HG02852 (cell line): ENCODE results near the gene ITGB8.

ENCODE experiments used
- ATAC-seq: cut with Tn5 transposase; IDR thresholded peaks from one replicate; pipeline ENCODE4 v1.9.1; 2021; ENCODE audit warnings: mild to moderate bottlenecking, moderate library complexity; ENCODE audit not compliant: unreplicated experiment

Gene ITGB8

GRCh38 chr7:20331910-20332813, 1.5 kb downstream of the ITGB8 start:
- no peak for ATAC-seq

- no peak for ATAC-seq
Measured at GRCh38 chr7:20338285-20338684, 7.6 kb downstream of the ITGB8 start.

GRCh38 chr7:20340839-20341238, 10.1 kb downstream of the ITGB8 start:
- ATAC-seq, result no peak

GRCh38 chr7:20343205-20343604, 12.5 kb downstream of the ITGB8 start:
- ATAC-seq, result no peak

GRCh38 chr7:20343941-20344340, 13.2 kb downstream of the ITGB8 start:
- ATAC-seq, result no peak

GRCh38 chr7:20344396-20344795, 13.7 kb downstream of the ITGB8 start:
- ATAC-seq, result no peak

- ATAC-seq, result no peak
Measured at GRCh38 chr7:20346577-20346976, 15.9 kb downstream of the ITGB8 start.

- ATAC-seq, result no peak
Measured at GRCh38 chr7:20347680-20348079, 17.0 kb downstream of the ITGB8 start.

- no peak for ATAC-seq
Measured at GRCh38 chr7:20348125-20348807, 17.6 kb downstream of the ITGB8 start.

GRCh38 chr7:20350518-20350951, 19.8 kb downstream of the ITGB8 start:
- no peak for ATAC-seq

- no peak for ATAC-seq
Measured at GRCh38 chr7:20350996-20351692, 20.4 kb downstream of the ITGB8 start.

GRCh38 chr7:20351901-20352300, 21.2 kb downstream of the ITGB8 start:
- ATAC-seq, result no peak

GRCh38 chr7:20352573-20353306, 22.0 kb downstream of the ITGB8 start:
- ATAC-seq, result no peak

- no peak for ATAC-seq
Measured at GRCh38 chr7:20354610-20355528, 24.2 kb downstream of the ITGB8 start.

GRCh38 chr7:20358106-20358505, 27.4 kb downstream of the ITGB8 start:
- no peak for ATAC-seq

GRCh38 chr7:20358762-20359282, 28.1 kb downstream of the ITGB8 start:
- no peak for ATAC-seq

- no peak for ATAC-seq
Measured at GRCh38 chr7:20359341-20359963, 28.8 kb downstream of the ITGB8 start.

- ATAC-seq, result no peak
Measured at GRCh38 chr7:20362574-20363253, 32.0 kb downstream of the ITGB8 start.
